Measurements from ENCODE around the gene CLEC16A.

CLEC16A gene

GRCh38 chr16:11011326-11011725, 67.0 kb downstream of the CLEC16A start:
- no peak for DNase-seq (ENCODE audit: low read depth in 1 of 2, low spot score in 1 of 2)

DNA sequence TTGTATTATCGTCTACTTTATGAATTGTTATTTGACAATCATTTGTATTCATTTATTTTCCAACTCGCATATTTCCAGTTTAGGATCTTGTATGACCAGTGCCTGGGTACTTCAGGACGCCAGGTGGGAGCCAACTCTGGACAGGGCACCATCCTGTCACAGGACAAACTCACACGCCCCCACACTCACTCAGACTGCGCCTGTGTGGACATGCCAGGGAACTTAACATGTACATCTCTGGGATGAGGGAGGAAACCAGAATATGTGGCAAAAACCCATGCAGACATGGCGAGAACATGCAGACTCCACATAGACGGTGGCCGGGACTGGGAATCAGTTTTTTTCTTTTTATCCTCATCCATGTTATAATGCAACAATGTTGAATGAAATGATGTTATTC, 68.5 kb downstream of the CLEC16A start:
- DNase-seq (ENCODE audit: low read depth in 1 of 2, low spot score in 1 of 2) = no peak

DNA sequence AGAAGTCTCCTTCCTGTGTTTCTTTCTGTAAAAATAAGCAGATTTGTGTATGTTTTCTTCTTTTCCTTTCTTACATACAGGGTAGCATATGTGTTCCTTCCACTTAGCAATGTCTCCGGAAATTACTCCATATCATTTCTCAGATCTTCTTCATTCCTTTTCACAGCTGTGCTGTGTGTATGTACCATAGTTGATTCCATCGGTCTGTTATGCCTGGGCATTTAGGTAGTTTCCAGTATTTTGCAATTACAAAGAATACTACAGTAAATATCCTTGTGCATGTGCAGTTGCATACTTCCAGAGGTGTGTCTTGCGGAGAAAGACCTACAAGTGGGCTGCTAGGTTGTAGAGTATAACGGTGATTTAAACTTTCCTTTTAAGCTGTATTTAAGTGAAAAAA, 69.8 kb downstream of the CLEC16A start:
- no peak for DNase-seq (ENCODE audit: low read depth in 1 of 2, low spot score in 1 of 2)

DNA sequence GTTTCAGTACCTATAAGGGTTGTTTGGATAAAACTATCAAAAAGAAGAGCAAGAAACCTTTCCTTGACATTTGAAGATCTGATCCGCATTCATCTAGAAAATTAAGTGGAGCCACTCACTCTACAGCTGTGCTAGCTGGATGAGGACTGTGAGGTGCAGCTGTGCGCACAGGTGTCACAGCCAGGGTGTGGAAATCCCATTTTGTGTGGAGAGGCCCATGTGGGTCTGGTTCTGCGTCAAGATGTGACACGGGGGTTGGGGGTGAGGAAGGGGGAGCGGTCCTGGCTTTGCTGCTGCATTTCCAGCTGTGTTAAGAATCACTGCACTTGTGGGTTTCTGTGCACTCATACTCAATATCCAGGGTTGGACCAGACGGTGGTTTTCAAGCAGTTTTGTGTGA, 70.7 kb downstream of the CLEC16A start:
- no peak for DNase-seq (ENCODE audit: low read depth in 1 of 2, low spot score in 1 of 2)

GRCh38 chr16:11015607-11016006, 71.2 kb downstream of the CLEC16A start:
- DNase-seq (ENCODE audit: low read depth in 1 of 2, low spot score in 1 of 2) = no peak

GRCh38 chr16:11016524-11016988, 72.2 kb downstream of the CLEC16A start:
- DNase-seq (ENCODE audit: low read depth in 1 of 2, low spot score in 1 of 2) = no peak

DNA sequence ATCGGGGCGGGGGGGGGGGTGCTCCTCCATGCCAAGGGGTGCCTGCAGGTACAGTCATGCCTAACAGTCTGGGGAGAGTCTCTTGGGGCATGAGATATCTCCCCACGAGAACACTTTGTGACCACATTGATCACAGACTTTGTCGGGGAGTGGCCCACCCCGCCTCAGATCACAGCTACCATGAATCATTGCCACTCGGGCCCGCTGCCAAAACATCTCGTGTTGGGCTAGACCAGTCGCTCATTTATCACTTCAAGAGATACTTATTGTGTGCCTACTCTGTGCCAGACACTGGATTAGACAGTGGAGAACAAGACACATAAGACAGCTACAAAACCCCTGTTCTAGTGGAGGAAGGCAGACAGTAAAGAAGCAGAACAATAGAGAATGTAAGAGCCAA, 72.6 kb downstream of the CLEC16A start:
- peak in 1 of 2 donors; percentile 3 for DNase-seq (ENCODE audit: low read depth in 1 of 2, low spot score in 1 of 2)

DNA sequence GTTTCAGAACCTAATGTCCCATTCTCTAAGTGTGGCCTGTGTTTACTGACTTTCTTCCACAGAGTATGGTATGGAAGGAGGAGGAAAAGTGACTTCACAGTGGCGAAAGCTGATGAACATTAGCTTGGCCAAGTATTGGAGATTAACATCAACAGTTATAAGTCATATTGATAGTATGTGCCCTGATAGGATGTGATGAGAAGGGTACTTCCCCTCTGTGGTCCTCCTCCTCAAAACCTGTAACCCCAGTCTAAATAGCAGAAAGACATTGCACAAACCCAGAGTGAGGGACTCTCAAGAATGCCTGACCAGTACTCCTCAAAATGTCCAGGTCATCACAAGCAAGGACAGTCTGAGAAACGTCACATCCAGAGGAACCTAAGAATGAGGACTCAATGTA, 73.1 kb downstream of the CLEC16A start:
- no peak for DNase-seq (ENCODE audit: low read depth in 1 of 2, low spot score in 1 of 2)

- no peak for DNase-seq (ENCODE audit: low read depth in 1 of 2, low spot score in 1 of 2)
Measured at GRCh38 chr16:11020388-11020787, 76.0 kb downstream of the CLEC16A start.

GRCh38 chr16:11020792-11021551, 76.6 kb downstream of the CLEC16A start:
- DNase-seq (ENCODE audit: low read depth in 1 of 2, low spot score in 1 of 2) = no peak

- DNase-seq (ENCODE audit: low read depth in 1 of 2, low spot score in 1 of 2) = no peak
Measured at GRCh38 chr16:11022002-11022401, 77.6 kb downstream of the CLEC16A start.

DNA sequence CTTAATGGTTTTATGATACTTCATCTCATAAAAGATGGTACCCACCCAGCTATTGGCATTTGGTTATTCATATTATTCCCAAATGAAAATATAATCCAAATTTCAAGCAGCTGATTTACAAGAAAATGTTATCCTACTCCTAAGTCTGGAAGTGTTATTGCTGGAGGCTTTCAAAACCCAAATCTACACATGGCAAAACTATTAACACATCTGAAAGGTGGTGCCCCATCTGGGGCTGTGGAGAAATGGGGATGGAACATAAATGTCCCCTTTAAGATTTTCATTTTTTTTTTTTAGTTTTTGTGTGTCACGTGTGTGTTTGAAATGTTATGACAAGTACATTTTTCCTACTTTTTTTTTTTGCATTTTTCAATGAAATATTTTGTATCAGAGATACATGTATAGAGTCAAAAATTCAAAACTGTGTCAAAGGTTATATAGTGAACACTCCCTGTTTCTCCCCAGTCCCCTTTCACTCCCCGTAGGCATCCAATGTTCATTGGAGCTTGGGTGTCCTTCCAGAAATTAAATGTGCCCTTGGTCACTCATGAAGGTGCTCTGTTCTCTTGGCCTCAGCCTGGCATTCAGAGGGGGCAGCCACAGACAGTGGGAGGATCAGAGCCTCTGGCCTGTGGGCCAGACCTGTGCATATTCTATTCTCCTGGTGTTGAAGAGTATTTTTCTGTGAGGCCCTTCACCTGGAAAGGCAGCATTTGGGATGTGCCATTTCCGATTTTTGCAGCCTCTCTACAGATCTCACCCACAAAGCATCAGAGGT, 79.1 kb downstream of the CLEC16A start:
- DNase-seq (ENCODE audit: low read depth in 1 of 2, low spot score in 1 of 2) = no peak

DNA sequence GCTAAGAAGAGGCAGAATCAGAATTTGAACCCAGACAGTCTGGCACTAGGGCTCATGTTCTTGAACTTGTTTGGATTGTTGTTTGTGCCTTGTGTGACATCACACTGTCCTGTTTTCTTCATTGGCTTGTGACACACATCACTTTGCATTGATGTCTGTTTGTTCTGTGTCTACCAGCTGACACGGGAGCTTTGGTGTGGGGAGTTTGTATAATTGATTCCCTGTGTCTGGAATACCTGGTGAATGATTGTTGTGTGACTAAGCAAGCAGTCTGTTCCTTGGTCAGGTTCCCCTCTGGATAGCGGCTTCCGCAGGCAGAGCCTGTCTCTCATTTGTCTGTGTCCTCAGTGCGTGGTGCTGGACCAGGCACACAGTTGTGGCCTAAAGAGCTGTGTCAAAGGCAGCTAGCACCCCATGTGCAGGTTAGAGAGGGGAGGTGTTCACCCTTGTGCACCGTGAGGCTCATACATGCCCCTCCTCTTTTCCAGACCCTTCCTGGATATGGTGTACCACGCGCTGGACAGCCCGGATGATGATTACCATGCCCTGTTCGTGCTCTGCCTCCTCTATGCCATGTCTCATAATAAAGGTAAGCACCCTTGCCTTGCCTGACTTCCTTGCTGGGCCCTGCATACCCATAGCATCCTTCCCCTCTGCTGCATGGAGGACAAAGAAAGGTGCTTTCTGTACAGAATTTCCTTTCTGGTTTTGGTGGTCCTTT, 80.1 kb downstream of the CLEC16A start:
- DNase-seq (ENCODE audit: low read depth in 1 of 2, low spot score in 1 of 2) = no peak

GRCh38 chr16:11025120-11025531, 80.8 kb downstream of the CLEC16A start:
- DNase-seq (ENCODE audit: low read depth in 1 of 2, low spot score in 1 of 2) = no peak

DNA sequence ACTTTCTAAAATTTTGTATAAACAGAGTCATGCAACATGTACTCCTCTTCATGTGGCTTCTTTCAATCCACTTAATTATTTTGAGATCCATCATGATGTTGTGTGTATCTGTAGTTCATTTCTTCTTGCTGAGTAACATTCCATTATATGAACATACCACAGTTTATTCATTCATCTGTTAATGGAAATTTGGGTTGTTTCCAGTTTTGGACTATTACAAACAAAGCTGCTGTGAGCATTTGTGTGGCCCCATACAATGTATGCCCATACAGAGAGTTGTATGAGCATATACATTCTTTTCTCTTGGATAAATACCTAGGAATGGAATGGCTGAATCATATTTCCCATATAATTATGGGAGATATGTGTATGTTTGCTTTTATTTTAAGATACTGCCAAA, 85.6 kb downstream of the CLEC16A start:
- no peak for DNase-seq (ENCODE audit: low read depth in 1 of 2, low spot score in 1 of 2)

DNA sequence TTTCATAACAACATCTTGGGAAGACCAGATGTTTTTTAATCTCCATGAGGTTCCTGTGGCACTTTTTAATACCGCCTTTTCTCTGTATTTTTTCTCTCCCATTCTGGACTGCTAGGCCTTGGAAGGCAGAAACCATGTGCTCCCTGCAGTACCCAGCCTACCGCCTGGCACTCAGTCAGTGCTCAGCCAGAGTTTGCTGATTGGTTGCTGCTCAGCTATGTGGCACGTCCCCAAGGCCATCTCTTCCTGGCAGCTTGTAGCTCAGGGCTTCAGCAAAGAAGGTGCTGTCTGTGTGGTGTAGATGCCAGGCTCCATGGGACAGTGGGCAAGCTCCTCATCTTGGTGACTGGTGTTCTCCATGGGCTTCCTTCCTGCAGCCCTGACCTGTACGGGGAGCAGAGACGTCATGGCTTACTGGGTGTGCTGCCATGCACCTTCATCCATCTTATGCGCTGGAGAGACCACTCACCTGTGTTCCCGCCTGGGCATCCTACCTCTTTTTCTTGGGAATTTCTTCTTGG, 86.7 kb downstream of the CLEC16A start:
- DNase-seq (ENCODE audit: low read depth in 1 of 2, low spot score in 1 of 2) = no peak

- no peak for DNase-seq (ENCODE audit: low read depth in 1 of 2, low spot score in 1 of 2)
Measured at GRCh38 chr16:11032000-11032921, 87.9 kb downstream of the CLEC16A start.

DNA sequence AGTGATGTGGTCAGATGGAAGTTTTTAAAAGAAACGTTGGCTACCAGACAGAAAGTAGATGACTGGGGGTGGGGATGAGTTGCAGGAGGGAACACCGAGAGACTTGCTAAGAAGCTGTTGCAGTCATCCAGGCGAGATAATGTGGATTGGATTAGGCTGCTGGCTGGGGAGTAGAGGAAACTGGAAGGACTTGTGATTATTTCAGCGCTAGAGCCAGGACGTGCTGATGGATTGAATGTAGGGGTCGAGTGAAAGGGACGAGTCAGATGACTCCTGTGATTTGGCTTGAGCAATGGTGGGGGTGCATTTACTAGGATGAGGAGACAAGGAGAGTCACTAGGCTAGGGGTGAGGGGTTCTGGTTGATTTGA, 88.5 kb downstream of the CLEC16A start:
- DNase-seq (ENCODE audit: low read depth in 1 of 2, low spot score in 1 of 2) = no peak

GRCh38 chr16:11033629-11034420, 89.5 kb downstream of the CLEC16A start:
- no peak for DNase-seq (ENCODE audit: low read depth in 1 of 2, low spot score in 1 of 2)

GRCh38 chr16:11034481-11034931, 90.1 kb downstream of the CLEC16A start:
- DNase-seq (ENCODE audit: low read depth in 1 of 2, low spot score in 1 of 2) = no peak

All from activated CD4-positive, alpha-beta T cell treated with anti-CD3 and anti-CD28 coated beads, Interleukin-2, amount 50 U/mL, for 24 hours (primary cell).